KG1 (cell line): ENCODE measurements around the gene SDK2.
A peak's percentile ranks its signal among the peaks of the same experiment; 100 is the strongest.

ENCODE experiments used
- DNase-seq: peaks from one replicate; lab custom pipeline; 2025; lab: John Stamatoyannopoulos, UW

The SDK2 gene

GRCh38 chr17:73609758-73610157 lies 34.5 kb downstream of the SDK2 start:
- no peak for DNase-seq

GRCh38 chr17:73609060-73609459 lies 35.2 kb downstream of the SDK2 start:
- DNase-seq, result no peak

GRCh38 chr17:73605444-73605843 lies 38.8 kb downstream of the SDK2 start:
- no peak for DNase-seq

- DNase-seq, result no peak
Measured at GRCh38 chr17:73604476-73604875, 39.8 kb downstream of the SDK2 start.

GRCh38 chr17:73603971-73604370 lies 40.3 kb downstream of the SDK2 start:
- DNase-seq, result no peak

- DNase-seq, result no peak
Measured at GRCh38 chr17:73600103-73600871, 44.0 kb downstream of the SDK2 start.

- DNase-seq, result no peak
Measured at GRCh38 chr17:73599599-73599998, 44.6 kb downstream of the SDK2 start.

GRCh38 chr17:73598212-73598611 lies 46.0 kb downstream of the SDK2 start:
- no peak for DNase-seq

GRCh38 chr17:73595931-73596330 lies 48.3 kb downstream of the SDK2 start:
- no peak for DNase-seq

- no peak for DNase-seq
Measured at GRCh38 chr17:73595479-73595878, 48.8 kb downstream of the SDK2 start.

GRCh38 chr17:73595068-73595467 lies 49.2 kb downstream of the SDK2 start:
- no peak for DNase-seq

- no peak for DNase-seq
Measured at GRCh38 chr17:73594598-73594997, 49.6 kb downstream of the SDK2 start.

GRCh38 chr17:73594025-73594424 lies 50.2 kb downstream of the SDK2 start:
- no peak for DNase-seq

GRCh38 chr17:73593249-73593965 lies 50.8 kb downstream of the SDK2 start:
- DNase-seq, result no peak

GRCh38 chr17:73592501-73592961 lies 51.7 kb downstream of the SDK2 start:
- no peak for DNase-seq

GRCh38 chr17:73592079-73592415 lies 52.2 kb downstream of the SDK2 start:
- no peak for DNase-seq

- DNase-seq, result peak; percentile 66
Measured at GRCh38 chr17:73591296-73592078, 52.8 kb downstream of the SDK2 start.

GRCh38 chr17:73589363-73589980 lies 54.8 kb downstream of the SDK2 start:
- DNase-seq, result no peak

GRCh38 chr17:73588891-73589290 lies 55.4 kb downstream of the SDK2 start:
- no peak for DNase-seq

- DNase-seq, result no peak
Measured at GRCh38 chr17:73588301-73588846, 55.9 kb downstream of the SDK2 start.

- DNase-seq, result no peak
Measured at GRCh38 chr17:73586921-73587602, 57.2 kb downstream of the SDK2 start.
